Measurements from ENCODE around the gene COL25A1. TPM values are rescaled to one million over a fixed set of nuclear protein-coding genes. Genes with fewer than 3 reads are reported as not detected.

The COL25A1 gene
- polyA plus RNA-seq, 1 experiment, result not detected

GRCh38 chr4:108825737-108826136 is 476.7 kb downstream of the COL25A1 start:
- TF ChIP-seq CTCF (IDR thresholded peaks at IDR 0.05; ENCODE audit: insufficient read depth, low read depth, low read length), result no peak
- Histone ChIP-seq H3K4me3 (ENCODE audit: low read depth, low read length) (no peak overlapping the region), H3K36me3 (ENCODE audit: control insufficient read depth, insufficient read depth, low read length) (no peaks in the 10 kb centered on the region), H3K27me3 (ENCODE audit: control insufficient read depth, insufficient read depth, low read length) (no peaks in the 10 kb centered on the region)
- ChIA-PET POLR2A (no interaction called here), CTCF (interaction anchor here (1.1 kb wide), 1 partner anchor 8 kb away, joined by 3 read pairs; no protein-coding TSS in a partner anchor)
- no peak for DNase-seq (ENCODE audit: low read depth)

GRCh38 chr4:108821351-108821930 is 481.0 kb downstream of the COL25A1 start:
- H3K4me3 ChIP-seq (ENCODE audit: low read depth, low read length), result no peak overlapping the region
- CTCF ChIA-PET, result interaction anchor here (1.2 to 1.3 kb wide), 3 partner anchors 9 to 584 kb away, joined by 3 read pairs; no protein-coding TSS in a partner anchor
- no peaks in the 10 kb centered on the region for H3K36me3 ChIP-seq (ENCODE audit: control insufficient read depth, insufficient read depth, low read length)
- no peaks in the 10 kb centered on the region for H3K27me3 ChIP-seq (ENCODE audit: control insufficient read depth, insufficient read depth, low read length)
- POLR2A ChIA-PET, result interaction anchor here (0.6 kb wide), 1 partner anchor 138 kb away, joined by 3 read pairs; no protein-coding TSS in a partner anchor
- no peak for DNase-seq (ENCODE audit: low read depth)
- TF ChIP-seq CTCF (IDR thresholded peaks at IDR 0.05; ENCODE audit: insufficient read depth, low read depth, low read length), result no peak

- no peak for DNase-seq (ENCODE audit: low read depth)
- ChIA-PET CTCF (interaction anchor here (0.6 to 1.3 kb wide), 4 partner anchors 8 to 585 kb away, joined by 3 to 4 read pairs (median 3); no protein-coding TSS in a partner anchor), POLR2A (no interaction called here)
- Histone ChIP-seq H3K4me3 (ENCODE audit: low read depth, low read length) (no peak overlapping the region), H3K27me3 (ENCODE audit: control insufficient read depth, insufficient read depth, low read length) (no peaks in the 10 kb centered on the region), H3K36me3 (ENCODE audit: control insufficient read depth, insufficient read depth, low read length) (no peaks in the 10 kb centered on the region)
- TF ChIP-seq CTCF (IDR thresholded peaks at IDR 0.05; ENCODE audit: insufficient read depth, low read depth, low read length), result no peak
These were observed 481.7 kb downstream of the COL25A1 start for GRCh38 chr4:108820492-108821350.

- no peak for TF ChIP-seq CTCF (IDR thresholded peaks at IDR 0.05; ENCODE audit: insufficient read depth, low read depth, low read length)
- Histone ChIP-seq H3K27me3 (ENCODE audit: control insufficient read depth, insufficient read depth, low read length) (no peaks in the 10 kb centered on the region), H3K4me3 (ENCODE audit: low read depth, low read length) (no peak overlapping the region), H3K36me3 (ENCODE audit: control insufficient read depth, insufficient read depth, low read length) (no peaks in the 10 kb centered on the region)
- ChIA-PET POLR2A (no interaction called here), CTCF (no interaction called here)
- no peak for DNase-seq (ENCODE audit: low read depth)
These were observed 488.1 kb downstream of the COL25A1 start for GRCh38 chr4:108814326-108814725.

- no peaks in the 10 kb centered on the region for H3K27me3 ChIP-seq (ENCODE audit: control insufficient read depth, insufficient read depth, low read length)
- H3K36me3 ChIP-seq (ENCODE audit: control insufficient read depth, insufficient read depth, low read length), result no peaks in the 10 kb centered on the region
- POLR2A ChIA-PET, result no interaction called here
- no peak for DNase-seq (ENCODE audit: low read depth)
- no peak overlapping the region for H3K4me3 ChIP-seq (ENCODE audit: low read depth, low read length)
- CTCF ChIA-PET, result no interaction called here
- no peak for TF ChIP-seq CTCF (IDR thresholded peaks at IDR 0.05; ENCODE audit: insufficient read depth, low read depth, low read length)
These were observed 489.2 kb downstream of the COL25A1 start for GRCh38 chr4:108813261-108813660.

Data from BJ (cell line).